GM12891 (cell line): Measurements from ENCODE around the gene NEK7.

Experiments
- PAX5 ChIP-seq: IDR thresholded peaks from 2 replicates; pipeline ENCODE4 v1.6.1; 2011; ENCODE audit warnings: low read length, moderate library complexity, mild to moderate bottlenecking; ENCODE audit not compliant: insufficient read depth, severe bottlenecking
- POLR2A ChIP-seq: IDR thresholded peaks from 2 replicates; pipeline ENCODE4 v1.6.1; 2011; ENCODE audit warnings: low read depth, low read length, control low read depth
- POLR2AphosphoS5 ChIP-seq: IDR thresholded peaks from 2 replicates; pipeline ENCODE4 v1.6.1; 2011; ENCODE audit warnings: low read depth, low read length, control low read depth
- POU2F2 ChIP-seq: IDR thresholded peaks from 2 replicates; pipeline ENCODE4 v1.6.1; 2011; ENCODE audit warnings: low read depth, mild to moderate bottlenecking, control low read depth, low read length, moderate library complexity
- SPI1 ChIP-seq: IDR thresholded peaks from 2 replicates; pipeline ENCODE4 v1.6.1; 2011; ENCODE audit warnings: low read depth, low read length, control low read depth
- TAF1 ChIP-seq: IDR thresholded peaks from 2 replicates; pipeline ENCODE4 v1.6.1; 2011; ENCODE audit warnings: low read depth, low read length, control low read depth

DNA sequence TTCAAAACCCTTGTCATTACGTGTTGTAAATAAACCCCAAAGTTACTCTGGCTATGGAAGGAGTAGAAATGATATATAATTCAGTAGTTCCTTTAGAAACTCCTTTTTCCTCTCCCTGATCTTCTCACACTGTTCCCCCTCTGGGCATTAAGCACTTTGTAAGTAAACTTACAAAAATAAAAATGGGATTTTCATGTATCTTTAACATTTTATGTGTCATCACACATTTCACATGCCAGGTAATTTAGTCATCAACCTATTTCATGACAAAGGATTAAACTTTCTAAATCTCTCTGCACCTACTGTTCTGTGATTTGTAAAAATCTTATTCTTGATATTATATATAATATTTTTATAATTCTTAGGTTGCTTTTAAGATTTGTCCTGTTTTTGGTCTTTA lies 176.9 kb downstream of the NEK7 start:
- no peak for TF ChIP-seq POLR2A
- no peak for TF ChIP-seq SPI1
- no peak for TF ChIP-seq TAF1
- TF ChIP-seq PAX5: no peak
- TF ChIP-seq POLR2AphosphoS5: no peak
- TF ChIP-seq POU2F2: no peak
